GM18909 (cell line): Measurements from ENCODE around the gene CLEC3B.
"Not testable (repeated sequence)": the region's sequence is repeated elsewhere in the genome, so short reads cannot be mapped to it uniquely, and the experiment has no call there.

ENCODE experiments used
- ATAC-seq: cut with Tn5 transposase; IDR thresholded peaks from one replicate; pipeline ENCODE4 v1.9.1; 2021; ENCODE audit warnings: mild to moderate bottlenecking; ENCODE audit not compliant: unreplicated experiment, poor library complexity

CLEC3B gene

DNA sequence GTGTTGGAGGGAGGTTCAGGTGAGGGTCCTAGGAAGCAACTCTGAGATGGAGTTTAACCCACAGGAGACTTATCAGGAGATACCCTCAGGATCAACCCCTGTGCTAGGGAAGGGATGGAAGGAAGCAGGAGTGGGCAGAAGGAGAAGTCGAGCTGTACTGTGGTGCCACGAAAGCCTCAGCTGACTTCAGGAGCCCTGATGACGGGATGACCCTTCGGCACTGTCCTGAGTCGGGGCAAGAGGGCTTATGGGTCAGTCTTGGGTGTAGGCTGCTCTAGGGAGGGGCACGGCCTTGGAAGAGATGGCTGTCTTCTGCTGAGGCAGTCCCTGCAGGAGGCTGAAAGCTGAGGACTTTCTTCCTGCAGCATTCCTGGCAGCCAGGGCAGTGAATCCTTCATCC lies 7.7 kb downstream of the CLEC3B start:
- ATAC-seq, result no peak

DNA sequence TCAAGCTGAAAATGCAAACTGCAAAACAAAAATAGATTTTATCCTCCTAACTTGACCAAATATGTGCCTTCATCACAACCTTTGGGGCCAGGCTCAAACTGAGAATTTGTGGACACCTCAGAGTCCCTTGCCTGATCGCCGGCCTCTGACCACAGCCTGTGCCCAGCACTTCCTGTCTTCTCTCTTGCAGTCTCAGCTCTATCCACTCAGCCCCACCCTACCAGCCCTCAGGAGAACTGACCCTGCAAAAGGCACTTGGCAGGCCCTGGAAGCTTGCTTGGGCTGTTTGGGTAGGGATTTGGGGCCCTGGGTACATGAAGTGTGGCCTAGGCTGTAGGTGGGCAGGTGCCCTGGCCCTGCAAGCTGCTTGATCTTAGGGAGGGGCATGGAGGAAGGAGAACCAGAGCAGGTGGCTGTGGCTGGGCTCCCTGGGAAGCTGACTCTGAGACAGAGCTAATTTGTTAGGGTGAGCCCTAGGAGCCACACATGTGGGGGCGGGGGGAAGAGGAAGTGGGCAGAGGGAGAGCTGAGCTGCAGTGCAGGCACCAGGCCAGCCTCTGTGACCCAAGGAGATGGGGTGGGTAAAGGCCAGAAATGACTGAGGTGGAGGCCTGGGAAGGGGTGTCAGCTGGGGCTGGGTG lies 8.6 kb downstream of the CLEC3B start:
- peak; percentile 50 for ATAC-seq

DNA sequence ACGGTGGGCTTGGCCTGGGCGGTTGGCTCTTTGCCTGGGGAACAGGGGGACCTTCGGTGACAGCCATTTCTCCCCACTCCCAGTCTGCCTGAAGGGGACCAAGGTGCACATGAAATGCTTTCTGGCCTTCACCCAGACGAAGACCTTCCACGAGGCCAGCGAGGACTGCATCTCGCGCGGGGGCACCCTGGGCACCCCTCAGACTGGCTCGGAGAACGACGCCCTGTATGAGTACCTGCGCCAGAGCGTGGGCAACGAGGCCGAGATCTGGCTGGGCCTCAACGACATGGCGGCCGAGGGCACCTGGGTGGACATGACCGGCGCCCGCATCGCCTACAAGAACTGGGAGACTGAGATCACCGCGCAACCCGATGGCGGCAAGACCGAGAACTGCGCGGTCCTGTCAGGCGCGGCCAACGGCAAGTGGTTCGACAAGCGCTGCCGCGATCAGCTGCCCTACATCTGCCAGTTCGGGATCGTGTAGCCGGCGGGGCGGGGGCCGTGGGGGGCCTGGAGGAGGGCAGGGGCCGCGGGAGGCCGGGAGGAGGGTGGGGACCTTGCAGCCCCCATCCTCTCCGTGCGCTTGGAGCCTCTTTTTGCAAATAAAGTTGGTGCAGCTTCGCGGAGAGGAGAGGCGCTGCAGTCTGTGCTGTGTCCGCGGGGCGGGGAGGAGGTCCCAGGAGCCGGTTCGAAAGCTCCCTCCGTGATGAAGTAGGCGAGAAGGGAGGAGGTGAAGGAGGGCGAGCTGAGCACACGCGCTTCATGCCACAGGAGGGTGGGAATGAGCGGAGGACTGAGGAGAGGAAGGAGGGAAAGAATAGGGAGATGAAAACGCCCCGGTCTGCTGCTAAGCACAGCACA lies 9.6 kb downstream of the CLEC3B start:
- ATAC-seq, result no peak

DNA sequence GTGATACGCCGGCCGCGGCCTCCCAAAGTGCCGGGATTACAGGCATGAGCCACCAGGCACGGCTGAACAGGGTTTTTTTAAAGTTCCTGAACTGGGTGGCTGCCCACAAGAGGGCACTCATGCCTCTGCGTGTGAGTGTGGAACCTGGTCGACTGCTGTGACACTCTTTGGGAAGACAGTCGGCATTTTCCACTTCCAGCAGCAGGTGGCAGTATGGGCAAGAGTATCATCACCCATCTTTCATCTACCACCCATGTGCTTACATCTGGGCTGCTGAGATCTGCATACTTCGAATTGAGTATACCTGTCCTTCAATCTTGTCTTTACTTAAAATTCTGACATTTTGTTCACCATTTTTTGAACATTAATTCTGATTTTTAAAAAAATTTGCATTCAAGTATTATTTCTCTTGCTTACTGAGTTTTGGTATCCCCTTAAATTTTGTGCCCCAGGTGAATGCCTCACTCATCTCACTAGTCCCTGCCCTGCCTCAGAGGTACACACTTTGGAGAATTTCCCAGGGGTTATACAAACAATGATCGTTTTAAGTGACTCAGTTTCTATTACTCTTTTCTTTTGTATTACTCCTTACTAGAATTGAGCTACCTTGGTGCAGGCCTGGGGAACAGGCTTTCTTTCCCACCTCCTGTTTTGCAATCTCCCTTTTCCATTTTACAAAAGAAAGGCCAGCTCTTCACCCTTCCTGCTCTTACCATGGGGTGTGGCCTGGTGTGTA lies 11.8 kb downstream of the CLEC3B start:
- peak; percentile 69 for ATAC-seq

DNA sequence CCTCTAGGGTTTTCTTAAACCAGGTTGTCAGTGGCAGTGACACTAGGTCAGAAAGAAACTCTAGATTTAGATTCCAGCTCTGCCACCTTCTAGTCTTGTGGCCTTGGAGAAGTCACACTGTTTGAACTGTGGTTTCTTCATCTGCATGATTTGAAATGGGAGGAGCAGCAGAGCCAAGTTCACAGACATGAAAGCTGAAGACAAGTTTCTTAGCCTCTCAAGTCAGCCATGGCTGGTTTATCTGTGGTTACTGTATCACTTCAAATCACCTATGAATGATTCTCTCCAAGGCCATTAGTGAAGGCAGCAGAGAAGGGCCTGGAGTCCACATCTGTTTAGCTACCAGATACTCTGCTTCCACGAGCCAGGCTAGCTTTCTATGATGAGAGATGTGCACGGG lies 15.6 kb downstream of the CLEC3B start:
- ATAC-seq, result no peak

DNA sequence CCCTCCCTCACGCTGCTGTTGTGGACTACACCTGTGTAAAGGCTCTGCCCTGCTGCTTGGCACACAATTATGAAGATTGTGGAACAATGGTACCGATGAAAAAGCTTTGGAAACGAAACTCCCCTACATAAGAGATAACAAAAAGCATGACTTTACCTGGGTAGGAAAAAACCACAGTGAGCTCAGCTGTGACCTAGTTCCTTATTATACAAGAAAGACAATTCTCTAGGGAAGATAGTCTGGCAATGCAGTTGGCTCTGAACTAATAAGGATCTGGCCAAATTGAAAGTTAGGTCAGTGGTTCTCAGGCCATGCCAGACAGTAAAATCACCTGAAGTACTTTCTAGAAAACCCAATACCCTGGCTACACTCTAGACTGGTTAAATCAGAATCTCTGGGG lies 16.1 kb downstream of the CLEC3B start:
- no peak for ATAC-seq

DNA sequence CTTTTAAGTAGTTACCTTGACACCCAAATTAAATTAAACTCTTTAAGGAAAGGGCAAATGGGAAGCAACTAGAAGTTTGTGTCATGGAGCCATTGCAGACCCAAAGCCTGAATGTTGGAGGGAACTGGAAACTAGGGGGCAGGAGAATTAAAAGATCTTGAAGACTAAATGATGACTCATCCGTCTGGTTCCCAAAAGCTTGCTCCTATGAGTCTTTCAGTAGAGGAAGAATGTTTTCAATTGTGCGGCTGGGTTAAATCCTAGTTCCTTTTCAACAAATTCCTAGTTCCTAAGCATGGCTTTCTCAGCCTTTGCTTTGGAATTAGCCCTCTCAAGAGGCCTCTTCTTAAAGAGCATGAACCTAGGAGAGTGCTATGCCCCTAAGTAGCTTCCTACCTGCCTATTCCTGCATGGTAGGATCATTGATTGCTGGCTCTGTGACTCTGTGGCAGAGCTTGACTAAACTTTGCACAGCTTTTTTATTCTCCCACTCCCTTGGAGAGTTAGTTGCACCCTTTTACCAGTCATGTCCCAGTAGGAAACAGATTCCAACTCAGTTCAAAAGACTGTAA lies 17.7 kb downstream of the CLEC3B start:
- ATAC-seq, result no peak

DNA sequence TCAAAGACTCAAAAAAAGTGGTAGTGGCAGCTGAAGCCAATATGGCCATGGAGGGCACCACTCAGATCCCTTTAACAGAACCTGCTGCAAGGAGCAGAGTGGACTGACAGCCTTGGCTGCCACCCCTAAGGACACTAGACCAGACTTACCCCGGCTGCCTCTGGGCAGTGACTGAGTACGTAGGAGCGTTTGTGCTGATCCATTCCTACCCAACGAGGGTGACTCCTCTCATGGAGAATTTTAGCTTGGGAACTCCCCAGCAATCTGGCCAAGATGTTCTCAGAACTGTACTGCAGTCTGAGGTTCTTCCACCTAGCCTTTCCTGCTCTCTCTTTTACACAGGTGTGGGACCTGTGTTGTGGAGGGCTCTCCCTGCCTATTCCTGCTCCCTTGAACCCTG lies 22.1 kb downstream of the CLEC3B start:
- no peak for ATAC-seq

DNA sequence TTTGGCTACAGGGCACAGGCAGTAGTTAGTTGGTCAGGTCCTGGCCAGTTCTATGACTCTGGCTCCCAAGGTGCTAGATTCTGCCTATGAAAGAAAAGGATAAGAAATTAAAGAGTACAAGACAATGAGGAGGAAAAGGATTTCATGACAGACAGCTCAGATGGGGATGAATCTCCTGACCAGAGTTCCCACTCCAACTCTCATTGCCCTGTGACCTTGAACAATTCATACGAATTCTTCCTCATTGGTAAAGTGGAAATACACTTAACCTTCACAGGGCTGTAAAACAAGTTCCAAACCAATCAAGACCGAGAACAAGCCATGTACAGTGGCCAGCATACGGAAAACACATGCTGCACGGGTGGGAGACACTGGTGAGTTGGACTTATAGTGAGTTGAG lies 23.7 kb downstream of the CLEC3B start:
- no peak for ATAC-seq

DNA sequence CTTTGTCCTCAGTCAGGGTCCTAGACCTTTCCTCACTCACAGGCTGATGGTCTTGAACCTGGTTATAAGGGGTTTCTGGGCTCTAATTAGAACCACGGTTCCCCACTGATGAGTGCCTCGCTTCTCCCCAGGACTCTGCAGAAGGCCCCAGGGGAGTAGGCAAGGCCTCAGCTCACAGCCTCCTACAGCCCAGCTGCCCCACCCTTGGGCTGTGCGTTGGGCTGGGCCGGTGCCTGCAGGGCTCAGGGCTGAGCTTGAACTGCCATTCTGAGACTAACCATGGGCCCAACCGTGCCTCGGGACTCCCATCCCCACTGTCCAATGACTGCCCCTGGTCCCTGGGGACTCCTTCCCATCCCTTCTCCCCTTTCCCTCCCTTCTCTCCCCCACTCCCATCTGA lies 25.6 kb downstream of the CLEC3B start:
- ATAC-seq, result no peak

DNA sequence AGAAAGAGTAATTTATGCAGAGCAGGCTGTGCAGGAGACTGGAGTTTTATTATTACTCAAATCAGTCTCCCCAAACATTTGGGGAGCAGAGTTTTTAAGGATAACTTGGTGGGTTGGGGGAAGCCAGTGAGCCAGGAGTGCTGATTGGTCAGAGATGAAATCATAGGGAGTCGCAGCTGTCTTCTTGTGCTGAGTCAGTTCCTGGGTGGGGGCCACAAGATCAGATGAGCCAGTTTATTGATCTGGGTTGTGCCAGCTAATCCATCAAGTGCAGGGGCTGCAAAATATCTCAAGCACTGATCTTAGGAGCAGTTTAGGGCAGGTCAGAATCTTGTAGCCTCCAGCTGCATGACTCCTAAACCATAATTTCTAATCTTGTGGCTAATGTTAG lies 27.7 kb downstream of the CLEC3B start:
- not testable (repeated sequence) for ATAC-seq

DNA sequence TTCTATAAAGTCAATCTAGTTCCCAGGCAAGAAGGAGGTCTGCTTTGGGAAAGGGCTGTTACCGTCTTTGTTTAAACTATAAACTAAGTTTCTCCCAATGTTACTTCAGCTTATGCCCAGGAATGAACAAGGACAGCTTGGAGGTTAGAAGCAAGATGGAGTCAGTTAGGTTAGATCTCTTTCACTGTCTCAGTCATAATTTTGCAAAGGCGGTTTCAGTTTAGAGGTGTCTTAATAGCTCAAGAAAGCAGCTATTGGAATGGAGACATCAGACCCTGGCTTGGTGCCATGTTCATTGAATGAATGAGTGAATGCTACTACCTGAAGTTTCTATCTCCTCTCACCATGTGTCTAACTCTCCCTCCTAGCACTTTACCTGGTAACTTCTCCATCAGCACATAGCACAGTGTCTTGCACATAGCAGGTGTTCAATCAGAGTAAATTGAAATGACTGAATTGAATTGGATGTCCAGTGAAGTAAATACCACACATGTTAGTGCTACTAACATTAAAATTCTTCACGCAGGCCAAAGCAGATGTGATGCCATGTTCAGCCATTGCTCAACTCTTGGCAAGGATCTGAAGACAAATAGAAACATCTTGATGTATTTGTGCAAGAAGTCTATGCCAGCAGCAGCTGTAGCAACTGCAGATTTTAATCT lies 28.2 kb downstream of the CLEC3B start:
- ATAC-seq, result no peak

DNA sequence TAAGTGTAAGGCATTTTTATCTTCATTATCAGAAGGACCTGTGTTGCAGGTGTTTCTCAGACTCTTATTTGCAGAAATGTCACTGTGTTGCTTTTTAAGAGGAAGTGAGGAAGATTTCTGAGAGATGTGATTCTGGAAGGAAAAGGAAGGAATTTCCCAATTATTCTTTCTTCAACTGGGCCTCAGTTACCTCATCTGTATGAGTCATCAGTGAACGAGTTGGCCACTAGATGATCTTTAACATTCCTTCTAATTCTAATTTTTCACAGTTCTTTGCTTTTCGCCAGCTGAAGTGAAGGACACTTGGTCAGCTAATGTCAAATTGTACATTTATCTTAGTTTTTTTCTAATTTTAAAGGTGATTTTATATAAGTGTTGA lies 28.9 kb downstream of the CLEC3B start:
- no peak for ATAC-seq

DNA sequence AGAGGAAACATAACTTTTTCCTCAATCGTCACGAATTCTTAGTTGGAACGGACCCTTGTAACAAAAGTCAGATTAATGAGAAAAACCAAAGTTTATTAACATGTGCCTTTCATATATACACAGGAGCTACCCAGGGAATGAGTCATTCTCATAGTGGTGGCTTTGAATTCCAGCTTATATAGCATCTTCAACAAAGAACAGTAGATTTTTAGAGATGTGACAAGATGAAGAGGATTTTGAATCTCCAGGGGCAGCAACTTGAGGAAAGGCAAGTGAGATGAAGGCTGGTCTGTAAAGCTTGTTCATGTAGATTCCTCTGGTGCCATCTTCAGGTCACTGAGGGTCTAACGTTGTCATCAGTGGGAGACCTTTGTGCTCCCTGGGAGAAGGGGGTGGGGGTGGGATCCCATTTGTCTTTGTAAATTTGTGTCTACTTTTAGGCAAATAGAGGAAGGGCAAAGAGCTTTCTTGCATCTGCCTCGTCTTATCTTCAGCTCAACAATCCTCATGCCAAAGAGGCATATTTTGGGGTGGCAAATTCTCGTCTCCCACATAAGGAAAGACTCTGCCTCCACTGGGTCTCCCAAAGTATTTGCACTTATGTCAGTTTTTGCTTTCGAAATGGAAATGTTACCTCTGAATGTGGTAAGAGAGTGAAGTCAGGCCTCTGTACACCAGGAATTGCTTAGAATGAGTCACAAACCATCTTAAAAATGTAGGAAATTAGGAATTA lies 29.5 kb downstream of the CLEC3B start:
- ATAC-seq, result no peak

DNA sequence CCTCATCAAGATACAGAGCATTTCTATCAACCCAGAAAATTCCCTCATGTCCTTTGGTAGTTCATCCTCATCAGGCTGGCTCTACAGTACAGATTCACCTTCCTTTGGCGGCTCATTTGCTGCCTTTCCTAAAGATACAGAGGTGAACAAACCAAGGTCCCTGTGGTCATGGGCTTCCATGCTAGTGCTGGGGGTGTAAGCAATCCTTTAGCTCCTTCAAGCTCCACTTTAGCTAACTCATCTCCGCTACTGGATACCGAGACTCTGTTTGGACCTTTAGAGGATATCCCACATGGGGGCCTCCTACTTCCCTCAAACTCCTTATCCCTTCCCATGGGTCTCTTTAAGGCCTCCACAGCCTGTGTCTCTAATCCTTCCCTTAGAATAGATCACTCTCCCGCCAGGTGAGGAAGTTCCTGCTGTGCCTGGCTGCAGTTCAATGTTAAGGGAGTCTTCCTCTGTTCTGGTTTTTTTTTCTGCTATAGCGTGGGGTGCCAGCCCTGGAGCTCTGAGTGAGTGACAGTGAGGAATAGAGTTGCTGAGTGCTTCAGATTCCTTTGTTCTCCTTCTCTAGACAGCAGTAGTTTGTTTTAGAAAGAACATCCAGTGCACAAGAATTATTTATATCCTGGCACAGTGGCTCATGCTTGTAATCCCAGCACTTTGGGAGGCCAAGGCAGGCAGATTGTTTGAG lies 30.7 kb downstream of the CLEC3B start:
- ATAC-seq, result no peak

DNA sequence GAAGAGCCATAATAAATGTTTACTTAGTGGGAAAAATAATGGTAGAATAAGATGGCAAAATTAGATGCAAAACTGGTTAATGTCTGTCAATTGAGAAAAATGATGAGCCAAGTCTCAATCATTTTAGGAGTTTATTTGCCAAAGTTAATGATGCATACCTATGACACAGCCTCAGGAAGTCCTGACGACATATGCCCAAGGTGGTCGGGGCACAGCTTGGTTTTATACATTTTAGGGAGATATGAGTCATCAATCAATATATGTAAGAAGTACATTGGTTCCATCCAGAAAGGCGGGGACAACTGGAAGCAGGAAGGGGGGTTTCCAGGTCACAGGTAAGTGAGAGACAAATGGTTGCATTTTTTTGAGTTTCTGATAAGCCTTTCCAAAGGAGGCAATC lies 31.5 kb downstream of the CLEC3B start:
- no peak for ATAC-seq

DNA sequence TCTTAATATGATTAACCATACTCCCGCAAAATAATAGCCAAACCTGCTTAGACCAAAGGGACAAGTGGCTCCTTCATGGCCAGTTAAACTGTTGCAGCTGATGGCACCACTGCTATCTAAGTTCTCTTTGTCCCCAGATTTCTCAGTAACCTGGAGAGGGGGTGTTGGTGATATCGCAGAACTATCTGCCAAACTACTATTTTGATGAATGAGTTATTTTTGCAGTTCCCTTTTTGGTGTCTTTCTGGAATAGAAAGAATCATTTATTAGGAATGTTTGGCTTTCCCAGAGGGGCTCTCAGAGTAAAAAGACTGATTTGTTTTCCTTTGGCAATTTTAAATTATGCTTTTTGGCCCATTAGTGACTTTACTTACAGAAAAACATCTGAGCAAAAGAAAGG lies 33.0 kb downstream of the CLEC3B start:
- ATAC-seq, result no peak

DNA sequence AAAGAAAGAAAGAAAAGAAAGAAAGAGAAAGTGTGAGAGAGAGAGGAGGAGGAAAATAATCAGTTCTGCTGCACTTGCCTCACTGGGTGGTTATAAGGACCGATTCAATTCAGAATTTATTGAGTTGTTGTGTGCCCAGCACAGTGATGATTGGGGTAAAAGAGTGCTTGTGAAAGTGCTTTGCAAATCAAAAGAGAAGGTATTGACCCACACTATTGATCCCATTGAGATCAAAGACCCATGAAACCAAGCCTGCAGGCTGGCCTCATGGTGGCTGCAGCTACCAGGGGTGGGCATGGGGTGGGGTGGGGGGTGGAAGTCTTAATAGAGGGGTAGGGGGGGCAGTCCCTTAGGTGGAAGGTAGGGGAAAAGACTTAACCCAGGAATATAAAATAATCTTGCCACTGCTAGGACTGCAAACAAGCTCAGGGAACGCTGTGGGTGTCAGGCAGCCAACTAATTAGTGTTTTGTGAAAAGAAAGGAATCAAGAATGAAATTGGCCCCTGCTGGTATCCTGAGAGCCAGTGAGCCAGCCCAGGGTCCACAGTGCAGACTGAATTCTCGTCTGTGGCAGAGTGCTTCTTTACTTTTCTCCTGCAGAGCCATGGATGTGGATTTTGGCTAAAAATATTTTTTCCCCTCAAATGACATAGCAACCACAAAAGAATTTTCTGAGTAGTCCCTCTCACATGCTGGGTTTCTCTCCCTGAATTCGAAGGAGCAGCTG lies 34.2 kb downstream of the CLEC3B start:
- no peak for ATAC-seq

DNA sequence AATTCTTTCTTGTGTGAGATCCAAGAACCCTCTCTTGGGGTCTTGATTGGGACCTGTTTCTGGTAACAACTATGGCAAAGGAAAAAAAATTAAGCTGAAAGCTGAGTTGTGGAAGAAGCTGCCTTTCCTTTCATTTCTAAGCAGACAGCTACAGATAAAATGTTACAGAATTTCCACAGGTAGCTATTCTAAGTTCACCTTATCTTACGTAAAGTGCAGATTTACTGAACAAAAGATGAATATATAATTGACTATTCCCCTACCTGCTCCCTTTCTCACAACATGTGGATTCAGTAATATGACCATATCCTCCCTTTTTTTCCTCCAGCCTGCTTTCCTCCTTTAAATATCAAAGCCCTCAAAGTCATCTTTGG lies 36.6 kb downstream of the CLEC3B start:
- no peak for ATAC-seq
